Brain microvascular endothelial cell (primary cell): ENCODE measurements around the gene CAPN8.

ENCODE experiments used
- DNase-seq: peaks from one replicate; pipeline ENCODE4 v3.0.0-alpha.2; 2020
- H3K27ac ChIP-seq: fragments of 250-450 bp; sonication (Bioruptor Pico); 2 replicates; pipeline ENCODE4 v1.5.1; 2020; ENCODE audit warnings: mild to moderate bottlenecking, moderate library complexity
- H3K27me3 ChIP-seq: fragments of 250-450 bp; sonication (Bioruptor Pico); replicated peaks from 2 replicates; pipeline ENCODE4 v1.5.1; 2020; ENCODE audit warnings: mild to moderate bottlenecking
- H3K36me3 ChIP-seq: fragments of 250-450 bp; sonication (Bioruptor Pico); replicated peaks from 2 replicates; pipeline ENCODE4 v1.5.1; 2020; ENCODE audit warnings: mild to moderate bottlenecking
- H3K4me3 ChIP-seq: 2 replicates; pipeline ENCODE4 v1.5.1; 2011; ENCODE audit warnings: low read depth, mild to moderate bottlenecking, control low read depth, low read length, moderate library complexity
- CTCF ChIP-seq: IDR thresholded peaks from 2 replicates; pipeline ENCODE4 v1.5.1; 2011; ENCODE audit warnings: low read depth, mild to moderate bottlenecking, moderate library complexity, low read length, control low read depth, inconsistent platforms; ENCODE audit errors: missing control alignments
- in situ Hi-C: cut with HindIII; loops from 2 replicates; pipeline ENCODE4 v1.10.0; 2017; ENCODE audit warnings: low sequenced_read_pairs, low pct_ligation_motif_present

CAPN8 gene

GRCh38 chr1:223616586-223616985, 48.9 kb downstream of the CAPN8 start:
- no peak for TF ChIP-seq CTCF
- H3K36me3 ChIP-seq, result no peaks in the 10 kb centered on the region
- no peak overlapping the region for H3K4me3 ChIP-seq
- no peak overlapping the region for H3K27ac ChIP-seq
- in situ Hi-C loops, result no loop called here
- DNase-seq, result no peak
- no peaks in the 10 kb centered on the region for H3K27me3 ChIP-seq

GRCh38 chr1:223611936-223612335, 53.6 kb downstream of the CAPN8 start:
- in situ Hi-C loops, result no loop called here
- Histone ChIP-seq H3K27ac (no peak overlapping the region), H3K36me3 (no peaks in the 10 kb centered on the region), H3K27me3 (no peaks in the 10 kb centered on the region), H3K4me3 (no peak overlapping the region)
- TF ChIP-seq CTCF, result no peak
- no peak for DNase-seq

GRCh38 chr1:223609977-223610376, 55.5 kb downstream of the CAPN8 start:
- no peak for DNase-seq
- H3K4me3 ChIP-seq, result no peak overlapping the region
- no peak overlapping the region for H3K27ac ChIP-seq
- H3K36me3 ChIP-seq, result no peaks in the 10 kb centered on the region
- TF ChIP-seq CTCF, result no peak
- H3K27me3 ChIP-seq, result no peaks in the 10 kb centered on the region
- in situ Hi-C loops, result no loop called here

- TF ChIP-seq CTCF, result no peak
- H3K4me3 ChIP-seq, result no peak overlapping the region
- in situ Hi-C loops, result no loop called here
- H3K27me3 ChIP-seq, result no peaks in the 10 kb centered on the region
- no peaks in the 10 kb centered on the region for H3K36me3 ChIP-seq
- no peak overlapping the region for H3K27ac ChIP-seq
- DNase-seq, result no peak
Measured at GRCh38 chr1:223609066-223609465, 56.4 kb downstream of the CAPN8 start.

GRCh38 chr1:223558512-223558911, 107.0 kb downstream of the CAPN8 start:
- H3K27me3 ChIP-seq, result no peaks in the 10 kb centered on the region
- no peak overlapping the region for H3K27ac ChIP-seq
- no peak overlapping the region for H3K4me3 ChIP-seq
- in situ Hi-C loops, result no loop called here
- H3K36me3 ChIP-seq, result no peaks in the 10 kb centered on the region
- no peak for TF ChIP-seq CTCF
- DNase-seq, result no peak

- in situ Hi-C loops, result no loop called here
- Histone ChIP-seq H3K27ac (no peak overlapping the region), H3K36me3 (no peaks in the 10 kb centered on the region), H3K27me3 (no peaks in the 10 kb centered on the region), H3K4me3 (no peak overlapping the region)
- no peak for TF ChIP-seq CTCF
- no peak for DNase-seq
Measured at GRCh38 chr1:223557130-223557475, 108.4 kb downstream of the CAPN8 start.
